ENCODE measurements around the gene MYOG. TPM values are rescaled to one million over a fixed set of nuclear protein-coding genes. Genes with fewer than 3 reads are reported as not detected.

MYOG gene
- total and polyA plus RNA-seq, 2 donors = 12.7 TPM; not detected in 1

DNA sequence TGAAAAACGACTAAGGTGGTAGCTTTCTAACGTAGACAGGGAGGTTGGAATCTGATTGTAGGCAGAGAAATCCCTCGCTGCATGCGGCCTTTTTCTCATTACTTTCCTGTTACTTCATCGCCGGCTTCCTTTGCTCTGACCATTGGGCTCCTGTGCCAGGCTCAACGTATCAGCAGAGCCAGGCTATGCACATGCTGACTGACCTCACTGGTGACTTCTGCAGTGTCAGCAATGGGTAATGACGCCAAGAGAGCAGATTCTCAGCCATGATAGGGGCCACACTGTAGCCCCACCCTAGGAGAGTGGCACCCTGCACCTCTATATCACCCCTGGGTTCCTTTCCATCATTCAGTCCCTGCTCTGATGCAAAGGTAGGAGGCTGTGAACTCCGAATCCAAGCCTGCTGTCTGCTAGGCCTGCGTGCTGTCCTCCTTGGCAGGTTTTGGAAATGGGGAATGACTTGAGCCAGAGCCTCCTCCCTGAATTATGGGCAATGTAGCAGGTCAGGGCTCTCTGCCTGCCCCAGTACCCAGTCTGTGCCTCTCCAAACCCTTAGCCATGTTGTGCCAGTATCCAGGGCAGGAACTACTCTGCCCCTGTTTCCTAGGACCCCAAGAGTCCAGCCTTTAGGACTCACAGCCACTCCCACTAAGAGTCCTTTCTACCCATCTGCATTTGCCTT, 48.2 kb downstream of the MYOG start:
- DNase-seq (ENCODE audit: extremely low spot score) = no peak
- Histone ChIP-seq H3K36me3 (ENCODE audit: insufficient read depth) (no peaks in the 10 kb centered on the region), H3K4me1 (ENCODE audit: insufficient read depth) (no peaks in the 10 kb centered on the region), H3K4me3 (ENCODE audit: low read depth, low read length) (no peak overlapping the region), H3K27ac (ENCODE audit: low read depth) (no peak overlapping the region)
- WGBS = 85% methylated on average over 10 of the region's 10 CpGs

DNA sequence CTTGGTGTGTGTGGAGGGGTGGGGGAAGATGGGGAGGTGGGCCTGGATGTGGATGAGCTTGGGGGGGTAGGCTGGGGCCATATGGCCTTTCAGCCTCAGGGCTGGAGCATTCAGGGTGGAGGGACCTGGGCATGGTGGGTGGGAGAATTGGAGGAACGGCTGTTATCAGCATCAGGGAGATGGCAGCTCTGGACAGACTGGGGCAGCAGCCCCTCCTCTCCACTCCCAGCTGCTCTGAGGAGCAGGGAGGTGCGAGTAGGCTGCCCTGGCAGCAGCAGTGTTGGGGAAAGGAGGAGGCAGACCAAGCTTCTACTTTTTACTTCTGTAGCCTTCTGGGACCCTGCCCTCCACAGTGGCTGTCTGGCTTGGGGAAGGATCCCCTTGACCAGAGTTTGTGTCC, 49.3 kb downstream of the MYOG start:
- H3K36me3 ChIP-seq (ENCODE audit: insufficient read depth) = no peaks in the 10 kb centered on the region
- DNase-seq (ENCODE audit: extremely low spot score) = no peak
- no peak overlapping the region for H3K4me3 ChIP-seq (ENCODE audit: low read depth, low read length)
- WGBS = 39% methylated on average over 2 of the region's 2 CpGs
- H3K27ac ChIP-seq (ENCODE audit: low read depth) = no peak overlapping the region
- no peaks in the 10 kb centered on the region for H3K4me1 ChIP-seq (ENCODE audit: insufficient read depth)

DNA sequence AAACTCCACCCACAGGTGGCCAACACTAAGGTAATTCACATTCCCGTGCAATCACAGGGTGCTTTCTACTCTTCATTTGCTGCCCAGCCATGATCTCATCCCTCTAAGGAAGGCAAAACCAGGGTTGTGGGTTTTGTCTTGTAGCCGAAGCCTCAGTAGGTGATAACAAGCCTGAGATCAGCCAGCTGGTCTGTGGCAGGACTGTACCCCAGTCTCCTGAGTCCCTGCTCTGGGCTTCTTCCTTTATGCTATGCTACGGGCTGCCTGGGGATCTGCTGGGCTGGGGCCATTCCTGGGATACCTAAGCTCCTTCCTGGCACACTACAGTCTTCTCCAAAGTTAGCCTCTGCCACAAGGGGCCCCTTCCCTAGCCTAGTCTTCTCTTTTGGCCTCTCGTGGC, 49.7 kb downstream of the MYOG start:
- no peak for DNase-seq (ENCODE audit: extremely low spot score)
- Histone ChIP-seq H3K4me3 (ENCODE audit: low read depth, low read length) (no peak overlapping the region), H3K36me3 (ENCODE audit: insufficient read depth) (no peaks in the 10 kb centered on the region), H3K4me1 (ENCODE audit: insufficient read depth) (no peaks in the 10 kb centered on the region), H3K27ac (ENCODE audit: low read depth) (no peak overlapping the region)
- WGBS = 53% methylated on average over 4 of the region's 4 CpGs

DNA sequence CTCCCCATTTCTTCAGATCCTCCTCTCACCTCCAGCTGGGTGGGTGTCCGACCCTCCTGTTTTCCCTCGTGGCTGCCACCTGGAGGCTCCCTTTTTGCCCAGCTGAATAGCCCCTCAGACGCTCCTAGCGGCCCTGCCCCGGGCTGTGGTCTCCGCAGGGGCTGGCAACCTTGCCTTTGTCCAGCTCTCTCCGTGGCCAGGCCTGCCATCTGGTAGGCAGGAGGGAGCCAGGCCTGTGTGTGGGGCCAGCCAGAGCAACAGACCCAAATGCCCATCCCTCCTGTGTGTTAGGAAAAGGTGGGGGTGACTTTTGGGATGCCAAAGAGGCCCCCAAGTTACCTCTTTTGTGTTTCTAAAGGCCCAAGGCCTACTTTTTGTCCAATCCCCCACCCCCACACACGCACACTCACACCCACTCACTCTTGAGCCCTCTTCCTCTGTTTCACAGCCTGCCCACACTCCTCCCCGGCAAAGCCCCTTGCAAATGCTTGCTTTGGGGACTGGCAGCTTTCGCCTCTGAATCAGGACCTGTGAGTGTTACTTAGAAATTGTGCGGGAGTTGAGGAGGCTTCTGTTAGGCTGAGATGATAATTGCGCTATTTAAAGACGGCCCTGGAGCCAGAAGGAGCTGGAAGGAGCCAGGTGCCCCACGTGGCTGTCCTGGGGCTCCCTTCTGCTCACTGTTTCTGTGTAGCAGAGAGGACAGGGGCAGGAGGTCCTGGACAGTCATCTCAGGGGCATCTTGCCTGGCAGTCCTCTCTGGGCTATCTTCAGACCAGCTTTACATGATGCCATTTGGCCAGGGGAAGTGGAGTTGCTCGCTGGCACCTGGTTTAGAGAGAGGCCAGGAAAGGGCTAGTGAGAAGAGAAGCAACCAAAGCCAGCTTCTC, 50.5 kb downstream of the MYOG start:
- no peak overlapping the region for H3K4me3 ChIP-seq (ENCODE audit: low read depth, low read length)
- 85% methylated on average over 15 of the region's 15 CpGs for WGBS

DNA sequence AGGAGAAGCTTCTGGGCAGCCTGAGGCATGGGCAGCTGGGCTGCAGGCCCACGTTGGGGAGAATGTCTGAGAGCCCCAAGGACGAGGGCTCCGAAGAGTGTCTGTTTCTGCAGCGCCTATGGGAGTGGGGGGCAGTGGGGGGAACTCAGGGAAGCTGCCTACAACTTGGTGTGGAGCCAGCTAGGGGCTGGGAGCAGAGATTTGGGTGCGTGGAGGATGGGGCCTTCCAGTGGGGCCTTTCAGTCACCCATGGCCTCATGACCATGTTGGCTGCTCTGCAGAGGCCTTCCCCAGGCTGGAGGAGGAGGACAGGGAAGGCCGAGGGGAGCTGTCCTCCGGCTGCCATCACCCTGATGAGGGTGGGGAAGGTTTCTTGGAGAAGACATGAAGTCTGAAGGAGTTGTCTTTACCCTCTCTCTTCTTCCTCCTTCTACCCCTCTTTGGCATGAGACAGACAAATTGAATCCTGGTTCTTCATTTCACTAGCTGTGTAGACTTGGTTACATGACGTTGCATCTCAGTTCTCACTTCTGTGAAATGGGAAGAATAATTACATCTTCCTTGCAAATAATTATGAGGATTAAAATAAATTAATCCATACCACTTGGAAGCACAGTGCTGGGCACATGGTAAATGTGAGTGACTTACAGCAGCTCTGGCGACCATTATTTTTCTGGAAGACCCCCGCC, 51.2 kb downstream of the MYOG start:
- no peaks in the 10 kb centered on the region for H3K36me3 ChIP-seq (ENCODE audit: insufficient read depth)
- no peak overlapping the region for H3K27ac ChIP-seq (ENCODE audit: low read depth)
- DNase-seq (ENCODE audit: extremely low spot score) = no peak
- no peak overlapping the region for H3K4me3 ChIP-seq (ENCODE audit: low read depth, low read length)
- H3K4me1 ChIP-seq (ENCODE audit: insufficient read depth) = no peaks in the 10 kb centered on the region
- WGBS = 87% methylated on average over 10 of the region's 10 CpGs

More for the DNA sequence above, 50.5 kb downstream of the MYOG start:
- Histone ChIP-seq H3K27ac (ENCODE audit: low read depth) (no peak overlapping the region), H3K4me1 (ENCODE audit: insufficient read depth) (no peaks in the 10 kb centered on the region), H3K36me3 (ENCODE audit: insufficient read depth) (no peaks in the 10 kb centered on the region)
- no peak for DNase-seq (ENCODE audit: extremely low spot score)

DNA sequence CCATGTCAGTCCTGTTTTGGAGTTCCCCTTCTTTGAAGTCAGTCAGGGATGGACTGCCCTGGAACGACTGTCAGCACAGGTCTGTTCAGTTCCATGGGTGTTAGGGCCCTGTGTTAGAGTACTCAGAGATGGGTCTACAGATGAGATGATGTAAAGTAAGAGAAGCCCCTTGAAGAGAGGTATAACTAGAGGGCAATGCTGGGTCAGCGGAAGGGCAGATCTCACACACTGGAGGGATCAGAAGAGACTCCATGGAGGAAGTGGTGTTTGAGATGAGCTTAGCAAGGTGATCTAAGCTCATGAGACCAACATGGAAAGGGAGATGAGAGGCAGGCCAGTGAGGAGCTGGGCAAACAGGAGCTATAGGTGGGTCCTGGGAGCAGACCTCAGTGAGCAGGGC, 51.9 kb downstream of the MYOG start:
- Histone ChIP-seq H3K27ac (ENCODE audit: low read depth) (no peak overlapping the region), H3K4me1 (ENCODE audit: insufficient read depth) (no peaks in the 10 kb centered on the region), H3K4me3 (ENCODE audit: low read depth, low read length) (no peak overlapping the region), H3K36me3 (ENCODE audit: insufficient read depth) (no peaks in the 10 kb centered on the region)
- WGBS = 90% methylated on average over 2 of the region's 2 CpGs
- no peak for DNase-seq (ENCODE audit: extremely low spot score)

DNA sequence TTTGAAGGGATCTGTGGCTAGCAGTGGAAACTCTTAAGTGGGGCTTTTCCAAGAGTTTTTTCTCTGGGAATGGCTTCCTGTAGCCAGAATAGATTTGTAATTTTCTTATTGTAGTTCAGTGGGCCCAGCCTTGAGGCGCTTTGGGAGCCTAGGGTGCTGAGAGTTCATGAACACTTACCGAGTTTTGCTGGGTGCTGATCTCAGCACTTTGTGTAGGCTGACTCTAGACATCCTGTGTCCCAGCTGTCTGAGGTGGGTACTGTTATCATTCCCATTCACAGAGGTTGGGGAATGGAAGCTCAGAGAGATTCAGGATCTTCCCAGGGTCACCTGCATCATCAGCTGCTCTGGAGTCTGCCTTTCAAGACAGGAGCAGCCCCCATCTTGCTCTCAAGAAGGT, 52.5 kb downstream of the MYOG start:
- no peak overlapping the region for H3K27ac ChIP-seq (ENCODE audit: low read depth)
- H3K4me1 ChIP-seq (ENCODE audit: insufficient read depth) = no peaks in the 10 kb centered on the region
- H3K4me3 ChIP-seq (ENCODE audit: low read depth, low read length) = no peak overlapping the region
- no peak for DNase-seq (ENCODE audit: extremely low spot score)
- H3K36me3 ChIP-seq (ENCODE audit: insufficient read depth) = no peaks in the 10 kb centered on the region
- 88% methylated on average over 2 of the region's 2 CpGs for WGBS

Other genes with a start within 250 kb of the MYOG start
- 5.3 TPM for gene RABIF, start 196.9 kb downstream of the MYOG start, total RNA-seq
- 6.7 TPM for gene RABIF, start 196.9 kb downstream of the MYOG start, polyA plus RNA-seq
- gene KLHL12, start 158.8 kb downstream of the MYOG start, total RNA-seq = 25.1 TPM
- gene KLHL12, start 158.8 kb downstream of the MYOG start, polyA plus RNA-seq = 19.3 TPM
- gene ADIPOR1, start 127.7 kb downstream of the MYOG start, total RNA-seq = 63.6 TPM
- gene ADIPOR1, start 127.7 kb downstream of the MYOG start, polyA plus RNA-seq = 71.1 TPM
- 33.7 TPM for gene CYB5R1, start 118.8 kb downstream of the MYOG start, total RNA-seq
- gene CYB5R1, start 118.8 kb downstream of the MYOG start, polyA plus RNA-seq = 72.3 TPM
- gene TMEM183A, start 78.6 kb downstream of the MYOG start, total RNA-seq = 60.9 TPM
- 50.4 TPM for gene TMEM183A, start 78.6 kb downstream of the MYOG start, polyA plus RNA-seq
- gene PPFIA4, start 59.5 kb downstream of the MYOG start, total RNA-seq = 6.5 TPM
- gene PPFIA4, start 59.5 kb downstream of the MYOG start, polyA plus RNA-seq = 1.3 TPM
- gene ADORA1, start 41.7 kb upstream of the MYOG start, total RNA-seq = 1.4 TPM
- 1.1 TPM for gene ADORA1, start 41.7 kb upstream of the MYOG start, polyA plus RNA-seq
- 8.9 TPM for gene MYBPH, start 89.8 kb upstream of the MYOG start, total RNA-seq
- gene MYBPH, start 89.8 kb upstream of the MYOG start, polyA plus RNA-seq = not detected
- gene CHI3L1, start 100.7 kb upstream of the MYOG start, total RNA-seq = 0.53 TPM
- gene CHI3L1, start 100.7 kb upstream of the MYOG start, polyA plus RNA-seq = 4.7 TPM
- 0.11 TPM for gene CHIT1, start 143.7 kb upstream of the MYOG start, total RNA-seq
- gene CHIT1, start 143.7 kb upstream of the MYOG start, polyA plus RNA-seq = not detected
- 58.6 TPM for gene BTG2, start 219.5 kb upstream of the MYOG start, total RNA-seq
- 464 TPM for gene BTG2, start 219.5 kb upstream of the MYOG start, polyA plus RNA-seq